ENCODE data around the gene LRMDA.

GRCh38 chr10:76492678-76493472, 1061.5 kb downstream of the LRMDA start:
- TF ChIP-seq, protein P1, sequence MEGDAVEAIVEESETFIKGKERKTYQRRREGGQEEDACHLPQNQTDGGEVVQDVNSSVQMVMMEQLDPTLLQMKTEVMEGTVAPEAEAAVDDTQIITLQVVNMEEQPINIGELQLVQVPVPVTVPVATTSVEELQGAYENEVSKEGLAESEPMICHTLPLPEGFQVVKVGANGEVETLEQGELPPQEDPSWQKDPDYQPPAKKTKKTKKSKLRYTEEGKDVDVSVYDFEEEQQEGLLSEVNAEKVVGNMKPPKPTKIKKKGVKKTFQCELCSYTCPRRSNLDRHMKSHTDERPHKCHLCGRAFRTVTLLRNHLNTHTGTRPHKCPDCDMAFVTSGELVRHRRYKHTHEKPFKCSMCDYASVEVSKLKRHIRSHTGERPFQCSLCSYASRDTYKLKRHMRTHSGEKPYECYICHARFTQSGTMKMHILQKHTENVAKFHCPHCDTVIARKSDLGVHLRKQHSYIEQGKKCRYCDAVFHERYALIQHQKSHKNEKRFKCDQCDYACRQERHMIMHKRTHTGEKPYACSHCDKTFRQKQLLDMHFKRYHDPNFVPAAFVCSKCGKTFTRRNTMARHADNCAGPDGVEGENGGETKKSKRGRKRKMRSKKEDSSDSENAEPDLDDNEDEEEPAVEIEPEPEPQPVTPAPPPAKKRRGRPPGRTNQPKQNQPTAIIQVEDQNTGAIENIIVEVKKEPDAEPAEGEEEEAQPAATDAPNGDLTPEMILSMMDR (IDR thresholded peaks at IDR 0.05; ENCODE audit: borderline replicate concordance, extremely low read depth, low read length, poor library complexity, severe bottlenecking): no peak
- TF ChIP-seq EZH2 (IDR thresholded peaks at IDR 0.05; ENCODE audit: borderline replicate concordance, low read depth, low read length, severe bottlenecking): no peak

All from DND-41 (cell line).